ENCODE data around the gene USP9Y. TPM values are rescaled to one million over a fixed set of nuclear protein-coding genes. Genes with fewer than 3 reads are reported as not detected.

The USP9Y gene
- 4.0 to 5.9 TPM (median 4.8 TPM) in 5 replicates for total RNA-seq (2022; extraction: Qiagen RNA extraction; ENCODE audit: low read depth)

GRCh38 chrY:12701181-12701695 is at the start of gene USP9Y:
Gene USP9Y (plus strand): TSS chrY:12701231. CDS start chrY:12709448, 8,217 bp downstream.

GRCh38 chrY:12904618-12905516 is 203.8 kb downstream of the USP9Y start, which contains the start of gene DDX3Y:
Gene DDX3Y (plus strand): TSS chrY:12904868. CDS start chrY:12904937, 69 bp downstream.

Other genes starting within 250 kb of the USP9Y start
- 17.8 to 26.2 TPM (median 22.8 TPM) in 5 replicates for gene DDX3Y, start 203.6 kb downstream of the USP9Y start, total RNA-seq (2022; extraction: Qiagen RNA extraction; ENCODE audit: low read depth)

All from A549 treated with ZK216348 at 1 μM for 4 hours (cell line).